Measurements from ENCODE around the gene PKDREJ.

GRCh38 chr22:46251266-46251665, 11.9 kb downstream of the PKDREJ start:
- TF ChIP-seq CTCF (conservative IDR thresholded peaks at IDR 0.05; ENCODE audit: low read depth, low read length) (no peak), POLR2A (IDR thresholded peaks at IDR 0.05; ENCODE audit: low read depth, low read length) (no peak), RFX5 (IDR thresholded peaks at IDR 0.05; ENCODE audit: low read depth, low read length) (no peak), MAZ (IDR thresholded peaks at IDR 0.05; ENCODE audit: borderline replicate concordance, low read depth, low read length) (no peak), CEBPB (IDR thresholded peaks at IDR 0.05; ENCODE audit: low read depth, low read length) (no peak), RAD21 (IDR thresholded peaks at IDR 0.05; ENCODE audit: low read length) (no peak), SMC3 (IDR thresholded peaks at IDR 0.05; ENCODE audit: low read depth, low read length) (no peak), NFE2L2 (IDR thresholded peaks at IDR 0.05; ENCODE audit: low read depth, low read length) (no peak), USF2 (IDR thresholded peaks at IDR 0.05; ENCODE audit: low read depth, low read length) (no peak), MXI1 (IDR thresholded peaks at IDR 0.05; ENCODE audit: borderline replicate concordance, low read depth, low read length) (no peak), MAFK (IDR thresholded peaks at IDR 0.05; ENCODE audit: low read depth, low read length) (no peak), ELK1 (IDR thresholded peaks at IDR 0.05; ENCODE audit: borderline replicate concordance, low read depth, low read length) (no peak)
